ENCODE results near the gene NAA80.

Gene NAA80

GRCh38 chr3:50296721-50297383 lies 2.4 kb downstream of the NAA80 start:
- no peaks in the 10 kb centered on the region for H3K9me3 ChIP-seq (ENCODE audit: control insufficient read depth, low read length)
- no peak overlapping the region for H2AFZ ChIP-seq
- H3K79me2 ChIP-seq: peaks cover 2% of the 10 kb centered on the region
- no peak overlapping the region for H3K4me3 ChIP-seq (ENCODE audit: low read depth, low read length)
- no peaks in the 10 kb centered on the region for H3K36me3 ChIP-seq (ENCODE audit: control insufficient read depth, insufficient read depth, low read length)
- no peak overlapping the region for H3K27ac ChIP-seq
- no peak for TF ChIP-seq CTCF (IDR thresholded peaks at IDR 0.05)
- H3K4me1 ChIP-seq: peaks cover 22% of the 10 kb centered on the region
- H3K4me2 ChIP-seq (ENCODE audit: low read length): no peak overlapping the region
- no peak overlapping the region for H3K9ac ChIP-seq
- no peaks in the 10 kb centered on the region for H3K27me3 ChIP-seq (ENCODE audit: control insufficient read depth, insufficient read depth, low read length)

GRCh38 chr3:50295553-50296431 lies 3.4 kb downstream of the NAA80 start:
- no peaks in the 10 kb centered on the region for H3K36me3 ChIP-seq (ENCODE audit: control insufficient read depth, insufficient read depth, low read length)
- no peak overlapping the region for H3K4me2 ChIP-seq (ENCODE audit: low read length)
- no peak overlapping the region for H3K4me3 ChIP-seq (ENCODE audit: low read depth, low read length)
- H3K4me1 ChIP-seq: peaks cover 25% of the 10 kb centered on the region
- no peaks in the 10 kb centered on the region for H3K27me3 ChIP-seq (ENCODE audit: control insufficient read depth, insufficient read depth, low read length)
- no peak for TF ChIP-seq CTCF (IDR thresholded peaks at IDR 0.05)
- H3K79me2 ChIP-seq: peaks cover 5% of the 10 kb centered on the region
- H2AFZ ChIP-seq: no peak overlapping the region
- H3K9me3 ChIP-seq (ENCODE audit: control insufficient read depth, low read length): no peaks in the 10 kb centered on the region
- H3K27ac ChIP-seq: no peak overlapping the region
- H3K9ac ChIP-seq: no peak overlapping the region

GRCh38 chr3:50294492-50295403 lies 4.5 kb downstream of the NAA80 start:
- H3K36me3 ChIP-seq (ENCODE audit: control insufficient read depth, insufficient read depth, low read length): no peaks in the 10 kb centered on the region
- H3K27me3 ChIP-seq (ENCODE audit: control insufficient read depth, insufficient read depth, low read length): no peaks in the 10 kb centered on the region
- no peak overlapping the region for H3K27ac ChIP-seq
- no peak overlapping the region for H3K4me2 ChIP-seq (ENCODE audit: low read length)
- H3K4me1 ChIP-seq: peaks cover 17% of the 10 kb centered on the region
- peaks cover 5% of the 10 kb centered on the region for H3K79me2 ChIP-seq
- H2AFZ ChIP-seq: no peak overlapping the region
- no peaks in the 10 kb centered on the region for H3K9me3 ChIP-seq (ENCODE audit: control insufficient read depth, low read length)
- H3K4me3 ChIP-seq (ENCODE audit: low read depth, low read length): no peak overlapping the region
- H3K9ac ChIP-seq: no peak overlapping the region
- no peak for TF ChIP-seq CTCF (IDR thresholded peaks at IDR 0.05)

GRCh38 chr3:50294089-50294488 lies 5.1 kb downstream of the NAA80 start:
- Histone ChIP-seq H3K4me1 (peaks cover 17% of the 10 kb centered on the region), H3K27me3 (ENCODE audit: control insufficient read depth, insufficient read depth, low read length) (no peaks in the 10 kb centered on the region), H3K4me2 (ENCODE audit: low read length) (no peak overlapping the region), H3K9ac (no peak overlapping the region), H3K9me3 (ENCODE audit: control insufficient read depth, low read length) (no peaks in the 10 kb centered on the region), H3K79me2 (peaks cover 5% of the 10 kb centered on the region), H3K4me3 (ENCODE audit: low read depth, low read length) (no peak overlapping the region), H3K27ac (no peak overlapping the region), H2AFZ (no peak overlapping the region), H3K36me3 (ENCODE audit: control insufficient read depth, insufficient read depth, low read length) (no peaks in the 10 kb centered on the region)
- no peak for TF ChIP-seq CTCF (IDR thresholded peaks at IDR 0.05)

All from parathyroid adenoma (tissue), 2 donors.